GM19395 (cell line): ENCODE measurements around the gene PIAS3.

Experiments
- ATAC-seq: cut with Tn5 transposase; IDR thresholded peaks from one replicate; pipeline ENCODE4 v1.9.1; 2021; ENCODE audit warnings: mild to moderate bottlenecking, moderate library complexity; ENCODE audit not compliant: unreplicated experiment

PIAS3 gene

DNA sequence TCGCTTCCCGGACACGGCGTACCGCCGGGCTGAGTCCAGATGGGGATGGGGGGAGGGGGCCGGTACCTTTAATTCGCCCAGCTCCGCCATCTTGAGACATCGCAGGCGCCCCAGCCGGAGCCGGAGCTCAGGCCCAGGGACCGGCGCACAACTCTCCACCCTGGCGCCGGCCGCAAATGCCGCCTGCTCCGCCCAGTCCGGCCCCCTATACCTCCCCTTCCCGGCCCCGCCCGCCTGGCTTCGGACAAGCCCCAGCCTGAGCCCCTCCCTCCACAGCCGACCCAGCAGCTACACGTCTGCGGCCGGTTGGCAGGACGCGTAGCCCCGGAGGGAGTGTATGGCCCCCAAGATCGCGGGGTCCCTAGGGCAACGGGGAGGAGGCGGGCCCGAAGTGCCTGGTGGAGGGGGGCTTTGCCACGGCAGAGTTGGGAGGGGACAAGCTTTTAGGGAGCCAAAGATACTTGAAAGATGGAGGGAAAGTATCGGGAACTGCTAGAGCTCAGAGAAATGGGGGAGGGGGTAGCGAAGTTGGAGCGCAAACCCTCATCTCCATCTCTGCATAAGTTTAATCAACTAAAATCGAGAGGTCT is at the start of gene PIAS3:
PIAS3 (minus strand) TSS at position 181 of the 590 bp plus-strand sequence; CDS start at position 90, 91 bp downstream.
- ATAC-seq: peak; percentile 78

DNA sequence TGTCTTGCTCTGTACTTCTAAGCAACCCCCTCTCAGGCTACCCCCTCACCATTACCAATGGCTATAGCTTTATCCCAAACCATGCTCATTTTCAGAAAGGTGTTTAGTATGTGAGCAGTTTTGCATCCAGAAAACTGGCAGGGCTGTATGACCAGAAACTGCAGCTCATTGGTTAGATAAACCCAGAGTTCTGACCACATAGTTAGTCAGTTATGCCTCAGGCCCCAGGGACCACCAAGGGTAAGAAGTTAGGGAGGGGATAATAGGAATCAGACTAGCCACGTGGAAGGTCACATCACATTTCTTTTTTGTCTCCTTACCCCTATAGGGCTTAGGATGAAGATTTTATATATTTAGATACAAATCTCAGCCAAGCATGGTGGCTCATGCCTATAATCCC is 49.8 kb upstream of the PIAS3 start:
- ATAC-seq: no peak

DNA sequence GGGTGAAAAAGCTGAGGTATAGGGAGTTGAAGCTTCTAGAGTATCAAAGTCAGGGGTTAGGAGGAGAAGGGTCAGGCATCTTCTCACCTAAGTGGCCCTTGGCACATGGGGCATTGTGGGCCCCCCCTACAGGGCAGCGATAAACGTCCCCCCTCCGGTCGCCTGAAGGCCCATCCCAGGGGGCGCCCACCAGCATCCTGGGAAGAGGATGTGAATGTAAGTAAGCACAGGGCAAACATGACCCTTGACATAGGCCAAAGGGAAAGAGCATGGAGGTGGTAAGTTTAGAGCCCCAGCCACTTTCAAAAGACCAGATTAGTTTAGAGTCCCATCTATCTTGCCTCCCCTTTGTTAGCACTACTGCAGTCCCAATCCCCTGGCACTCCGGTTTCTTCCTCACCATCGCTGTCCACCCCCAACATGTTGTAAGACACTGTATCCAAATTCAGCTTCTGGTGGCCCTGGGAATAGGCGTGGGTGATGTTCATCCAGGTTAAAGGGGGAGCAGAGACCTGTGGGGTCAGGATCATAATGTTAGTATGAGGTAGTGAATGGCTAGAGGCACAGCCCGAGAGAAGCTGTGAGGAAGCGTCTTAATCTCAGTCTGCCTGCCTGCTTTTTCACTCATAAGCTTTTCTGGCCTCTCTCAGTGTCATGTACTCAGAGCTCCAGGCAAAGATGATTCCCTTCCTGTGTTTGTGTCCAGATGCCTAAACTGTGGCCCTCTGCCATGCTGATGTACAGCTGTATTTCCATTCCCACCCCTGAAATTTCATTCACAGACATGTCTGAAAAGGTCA is 48.3 kb upstream of the PIAS3 start:
- ATAC-seq: no peak

DNA sequence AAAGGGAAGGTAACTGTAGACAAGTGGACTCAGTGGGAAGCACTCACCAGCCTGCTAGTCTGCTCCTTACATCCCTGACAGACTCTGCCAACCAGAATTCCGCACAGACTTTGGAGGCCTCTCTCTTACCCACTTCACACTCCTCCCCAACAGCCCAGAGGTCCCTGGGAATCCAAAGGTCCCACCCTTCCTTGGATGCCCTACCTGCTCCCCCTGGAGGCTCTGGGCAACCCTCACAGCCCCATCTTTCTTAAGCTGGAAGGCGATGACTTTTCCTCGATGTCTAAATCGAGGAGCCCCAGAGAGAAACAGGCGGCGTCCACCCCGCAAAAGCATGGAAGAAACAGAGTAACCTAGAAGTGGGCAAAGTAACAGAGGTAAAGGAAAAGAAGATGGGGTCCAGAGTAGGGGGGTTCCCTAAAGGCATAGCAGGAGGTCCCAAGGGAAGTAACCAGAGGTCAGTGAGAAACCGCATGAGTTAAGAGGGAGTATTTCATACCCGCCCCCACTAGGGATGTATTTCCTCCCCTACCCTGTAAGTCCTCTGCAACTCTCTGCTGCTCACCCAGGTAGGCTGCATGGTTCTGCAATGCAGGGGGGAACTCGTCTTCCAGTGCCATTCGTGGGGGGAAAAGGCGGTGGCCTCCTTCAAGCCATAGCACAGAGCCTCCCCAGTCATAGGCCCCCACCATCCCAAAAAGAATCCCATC is 42.6 kb upstream of the PIAS3 start:
- no peak for ATAC-seq

DNA sequence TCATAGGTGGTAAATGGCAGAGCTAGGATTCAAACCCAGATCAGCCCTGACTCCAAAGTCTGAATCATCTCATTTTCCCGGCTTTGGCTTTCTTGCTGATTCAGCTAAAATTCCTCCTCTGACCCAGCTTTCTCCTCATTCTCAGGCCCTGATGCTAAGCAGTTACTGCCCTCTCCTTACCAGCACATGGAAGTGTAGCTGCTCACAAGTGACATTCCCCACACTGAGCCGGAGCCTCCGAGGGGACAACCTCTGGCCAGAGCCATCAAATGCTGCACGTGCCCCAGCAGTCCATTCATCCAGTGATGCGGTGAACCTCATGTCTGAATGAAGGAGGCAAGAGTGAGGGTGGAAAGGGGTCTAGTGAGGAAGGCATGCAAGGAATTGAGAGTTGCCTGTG is 39.9 kb upstream of the PIAS3 start:
- no peak for ATAC-seq

DNA sequence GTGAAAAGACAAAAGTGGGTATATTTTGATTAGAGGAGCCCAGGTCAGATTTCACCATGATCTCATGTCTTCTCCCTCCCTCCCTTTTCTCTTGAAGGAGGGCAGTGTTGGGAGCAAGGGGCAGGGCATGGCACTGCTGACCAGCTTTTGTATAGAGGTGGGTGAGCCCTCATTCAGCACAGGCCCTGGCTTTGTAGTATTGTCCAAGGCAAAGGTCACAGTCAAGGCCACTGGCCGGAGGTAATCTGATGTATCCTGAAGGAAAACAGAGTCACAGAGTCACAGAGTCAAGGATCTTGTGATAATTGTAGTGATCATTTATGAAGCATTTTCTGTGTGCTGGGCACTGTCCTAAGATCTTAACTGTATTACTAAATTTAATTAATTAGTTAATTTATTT is 39.1 kb upstream of the PIAS3 start:
- ATAC-seq: no peak

DNA sequence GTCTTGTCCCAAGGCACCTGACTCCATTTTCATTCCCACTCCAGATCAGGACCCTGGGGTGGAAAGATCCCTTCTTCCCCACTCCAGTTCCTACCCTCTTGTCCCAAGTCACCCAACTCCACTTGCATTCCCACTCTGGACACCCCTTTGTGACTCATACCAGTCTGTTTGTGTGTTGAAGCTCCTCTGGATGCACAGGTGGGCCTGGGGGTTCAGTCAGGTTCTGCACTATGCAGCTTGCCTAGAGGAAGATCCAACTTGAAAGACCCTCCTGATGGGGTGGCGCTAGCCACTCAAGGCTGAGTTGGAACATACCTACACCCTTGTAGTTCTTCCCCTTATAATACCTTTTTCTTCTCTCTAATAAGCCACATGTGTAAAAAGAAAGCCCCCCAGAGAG is 36.6 kb upstream of the PIAS3 start:
- no peak for ATAC-seq

DNA sequence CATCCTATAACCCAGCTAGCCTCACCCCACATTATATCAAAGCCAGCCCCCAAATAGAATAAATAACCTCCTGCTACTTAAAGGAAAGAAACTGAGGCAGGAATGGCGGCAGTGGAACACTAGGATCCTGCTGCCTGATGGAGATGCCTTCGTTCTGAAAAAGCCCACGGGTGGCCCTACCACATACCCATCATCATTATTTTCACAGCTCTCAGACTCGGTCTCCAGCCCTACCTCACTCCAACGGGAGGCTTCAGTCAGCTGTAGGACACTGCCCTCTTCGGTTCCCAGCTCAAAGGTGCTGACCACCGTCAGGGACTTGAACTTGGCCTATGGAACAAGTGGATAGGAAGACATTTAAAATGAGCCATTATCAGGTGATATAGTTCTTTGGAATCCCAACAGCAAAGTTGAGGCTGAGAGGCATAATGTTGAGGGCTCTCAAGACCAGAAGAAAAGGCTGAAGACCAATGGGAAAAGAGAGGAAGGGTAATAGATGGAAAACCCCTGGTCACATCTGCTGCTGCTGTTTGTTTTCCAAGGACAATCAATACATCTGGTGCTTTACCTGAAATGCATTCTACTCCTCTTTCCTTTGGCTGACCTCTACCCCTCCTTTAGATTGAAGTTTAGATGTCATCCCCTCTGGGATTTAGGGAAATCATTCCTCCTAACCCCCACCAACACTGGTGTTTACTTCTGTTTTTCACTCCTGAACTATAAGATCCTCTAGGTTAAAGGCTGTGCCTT is 34.6 kb upstream of the PIAS3 start:
- no peak for ATAC-seq

DNA sequence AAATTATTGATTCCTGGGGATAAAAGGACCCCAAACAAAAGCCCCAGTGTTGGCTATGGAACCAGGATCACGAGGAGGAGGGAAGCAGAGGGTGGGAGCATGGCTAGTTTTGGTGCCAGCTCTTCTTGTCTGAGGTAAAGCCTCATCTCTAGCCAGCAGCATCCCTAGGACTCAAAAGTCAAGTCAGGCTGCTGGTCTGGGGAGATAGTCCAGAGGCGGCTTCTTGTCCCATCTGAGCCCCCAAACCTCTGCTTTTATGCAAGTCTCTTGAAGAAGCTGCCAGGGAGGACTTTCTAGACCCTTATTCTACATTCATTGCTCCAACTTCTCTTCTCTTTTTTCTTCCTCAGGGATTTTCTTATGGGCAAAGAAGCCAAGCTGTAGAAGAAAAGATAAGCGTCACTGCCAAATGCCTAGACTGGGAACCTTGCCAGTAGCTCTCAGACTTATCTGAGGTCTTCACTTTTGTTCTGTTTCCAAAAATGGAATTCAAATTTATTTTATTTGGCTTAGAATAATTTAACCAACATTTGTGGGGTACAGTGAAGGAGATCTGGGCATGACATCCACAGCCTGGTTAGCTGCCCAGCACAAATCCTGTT is 33.7 kb upstream of the PIAS3 start:
- no peak for ATAC-seq

DNA sequence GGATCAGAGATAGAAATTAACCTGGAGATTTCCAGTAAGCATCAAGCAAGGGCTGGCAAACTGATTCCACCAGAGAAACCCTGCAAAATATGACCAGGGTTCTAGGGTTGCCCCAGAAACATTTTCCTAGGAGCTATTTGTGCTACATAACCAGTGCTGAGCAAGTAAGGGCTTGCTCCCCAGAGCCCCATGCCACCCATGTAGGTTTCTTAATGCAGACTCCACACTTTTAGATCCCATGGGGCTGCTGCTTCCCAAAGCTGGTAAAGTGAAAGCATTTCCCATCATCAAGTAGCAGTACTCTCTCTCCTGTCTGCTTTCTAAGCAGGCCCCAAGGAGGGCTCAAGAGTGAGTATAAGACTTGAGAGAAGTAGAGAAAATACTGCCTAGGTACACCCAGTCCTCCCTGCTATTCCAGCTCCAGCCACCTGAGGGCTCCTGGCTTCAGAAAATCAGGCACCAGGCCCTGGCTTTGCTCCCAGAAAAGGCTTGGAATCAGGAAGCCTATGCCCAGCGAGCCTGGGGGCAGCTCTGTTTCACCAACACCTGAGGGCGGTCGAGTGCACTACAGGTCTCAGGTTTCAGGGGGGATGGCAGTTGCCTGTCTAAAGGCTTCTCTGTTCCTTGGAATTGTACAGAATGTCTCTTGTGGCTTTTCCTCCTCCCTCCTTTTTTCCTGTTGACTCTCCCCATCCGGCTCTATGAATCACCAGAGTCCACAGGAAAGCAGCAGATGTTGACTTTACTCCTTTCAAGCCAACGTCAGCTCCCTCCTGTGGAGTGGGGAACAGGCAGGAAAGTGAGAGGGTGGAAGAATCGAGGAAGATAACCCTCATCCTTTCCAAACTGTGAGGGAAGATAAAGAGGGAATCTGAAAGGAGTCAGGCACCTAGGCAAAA is 33.0 kb upstream of the PIAS3 start:
- peak; percentile 49 for ATAC-seq

DNA sequence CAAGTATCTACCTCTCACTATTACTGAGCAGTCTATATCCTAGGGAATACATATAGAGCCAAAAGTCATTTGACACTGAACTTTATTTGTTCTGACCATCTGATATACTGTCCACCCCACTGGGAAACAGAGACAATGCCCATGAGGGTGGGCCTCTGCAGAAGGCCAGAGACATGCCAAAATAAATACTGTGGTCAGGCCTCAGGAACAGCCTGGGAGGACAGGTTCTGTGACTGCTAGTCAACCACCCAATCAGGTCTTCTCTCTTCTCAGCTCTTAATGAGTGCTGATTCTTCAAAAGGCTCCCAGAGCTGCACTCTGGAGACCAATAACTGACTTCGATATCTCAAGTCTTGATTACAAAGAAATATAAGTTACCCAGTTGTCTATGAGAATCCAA is 32.3 kb upstream of the PIAS3 start:
- no peak for ATAC-seq

DNA sequence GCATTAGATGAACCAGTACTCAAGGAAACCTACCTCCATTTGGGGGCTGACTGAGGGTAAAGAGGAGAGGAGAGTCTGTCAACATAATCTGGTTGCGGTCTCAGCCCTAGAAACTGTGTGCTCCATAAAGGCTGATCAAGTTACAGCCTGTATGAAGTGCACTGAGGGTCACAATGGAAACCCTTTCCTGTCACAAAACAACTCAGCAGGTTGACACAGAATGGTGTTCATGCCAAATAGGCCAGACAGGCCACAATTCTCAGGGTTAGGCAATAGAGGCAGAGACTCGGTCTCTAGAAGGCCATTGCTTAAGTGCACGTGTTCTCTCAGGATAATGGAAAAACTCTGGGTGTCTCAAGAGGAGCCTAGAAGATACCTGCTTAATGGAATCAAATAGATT is 30.8 kb upstream of the PIAS3 start:
- no peak for ATAC-seq

DNA sequence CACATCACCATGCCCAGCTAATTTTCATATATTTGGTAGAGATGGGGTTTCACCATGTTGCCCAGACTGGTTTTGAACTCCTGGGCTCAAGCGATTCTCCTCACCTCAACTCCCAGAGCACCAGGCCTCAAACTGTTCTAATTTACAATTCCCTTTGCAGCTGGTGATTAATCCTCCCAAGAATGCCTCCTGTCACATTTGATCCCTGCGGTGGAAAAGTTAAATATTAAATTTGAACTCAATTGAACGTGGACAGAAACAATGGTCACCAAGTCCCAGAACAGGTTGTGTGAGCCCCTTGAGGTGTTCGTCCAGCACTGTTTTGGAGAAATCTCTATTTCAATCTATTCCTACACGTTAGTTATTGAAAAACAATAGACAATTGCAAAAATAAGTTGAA is 28.8 kb upstream of the PIAS3 start:
- no peak for ATAC-seq

DNA sequence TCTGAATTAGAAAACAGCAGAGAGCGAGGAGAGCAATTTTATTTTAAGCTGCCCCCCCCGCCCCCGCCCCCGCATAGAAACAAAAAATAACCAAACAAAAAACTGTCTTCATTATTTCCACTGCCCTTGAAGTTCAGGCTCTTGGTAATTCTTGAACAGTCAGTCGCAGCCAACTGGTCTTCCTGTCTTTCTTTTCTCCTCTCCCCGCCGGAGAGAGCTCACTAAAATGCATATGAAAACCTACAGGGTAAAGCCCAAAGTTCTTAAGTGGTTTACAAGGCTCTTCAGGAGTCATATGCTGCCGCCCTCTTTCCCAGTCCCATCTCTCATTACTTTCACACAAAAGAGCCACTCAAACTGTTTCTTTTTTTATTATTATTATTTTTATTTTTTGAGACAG is 27.9 kb upstream of the PIAS3 start:
- ATAC-seq: no peak

DNA sequence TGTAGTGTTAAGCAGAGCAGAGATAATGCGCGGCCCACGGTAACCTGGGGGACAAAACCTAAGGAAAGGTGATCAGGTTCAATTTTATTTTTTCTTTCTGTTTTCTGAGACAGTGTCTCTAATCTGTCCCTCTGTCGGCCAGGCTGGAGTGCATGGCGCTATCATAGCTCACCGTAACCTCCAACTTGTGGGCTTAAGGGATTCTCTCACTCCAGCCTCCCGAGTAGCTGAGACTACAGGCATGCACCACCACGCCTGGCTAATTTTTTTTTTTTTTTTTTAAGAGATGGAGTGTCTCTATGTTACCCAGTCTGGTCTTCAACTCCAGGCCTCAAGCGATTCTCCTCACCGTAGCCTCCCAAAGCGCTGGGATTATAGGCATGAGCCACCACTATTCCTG is 27.5 kb upstream of the PIAS3 start:
- peak; percentile 6 for ATAC-seq

DNA sequence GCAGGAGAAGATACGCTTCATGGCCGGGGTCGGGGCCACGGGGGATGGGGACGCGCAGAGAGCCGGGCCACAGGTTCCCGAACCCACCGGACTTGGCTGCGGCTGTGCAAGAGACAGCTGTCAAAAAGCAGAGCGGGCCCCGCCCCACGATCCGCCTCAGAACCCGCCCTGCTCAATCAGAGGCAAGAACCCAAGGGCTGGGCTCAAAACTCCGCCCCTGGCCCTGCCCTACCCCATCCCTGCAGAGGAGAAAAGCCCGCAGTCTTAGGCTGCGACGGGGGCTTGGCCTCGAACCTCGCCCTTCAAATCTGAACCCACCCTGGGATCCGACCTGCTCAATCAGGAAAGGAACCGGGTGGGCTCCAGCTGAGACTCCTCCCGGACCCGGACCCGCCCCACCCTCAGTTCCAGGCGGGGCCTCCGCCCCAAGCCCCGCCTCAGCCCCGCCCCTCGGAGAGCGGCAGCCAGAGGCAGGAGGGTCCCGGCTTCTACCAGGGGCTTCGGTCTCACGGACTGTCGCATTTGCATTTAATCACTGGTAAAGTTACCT is 26.9 kb upstream of the PIAS3 start, which contains the start of gene ANKRD35:
ANKRD35 (minus strand) TSS at position 129 of the 550 bp plus-strand sequence; CDS start at position 21, 108 bp downstream.
- ATAC-seq: peak; percentile 99

DNA sequence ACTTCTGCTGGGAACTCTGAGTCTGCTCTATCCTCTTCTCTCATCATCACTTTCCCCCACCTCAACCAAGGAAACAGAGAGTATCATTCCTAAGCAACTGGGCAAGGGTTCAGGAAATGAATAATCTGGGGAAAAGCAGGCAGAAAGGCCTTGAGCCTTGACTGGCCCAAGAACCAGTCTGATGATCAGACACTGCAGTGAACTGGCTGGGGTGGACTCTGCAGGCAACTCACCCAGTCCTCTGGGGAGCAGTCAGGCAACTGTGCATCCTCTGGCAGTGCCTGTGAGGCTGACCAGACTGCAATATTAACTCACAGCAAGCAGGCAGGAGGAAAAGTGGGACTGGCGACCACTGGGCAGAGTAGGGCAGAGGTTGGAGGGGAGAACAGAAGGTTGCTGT is 25.8 kb upstream of the PIAS3 start:
- ATAC-seq: no peak

DNA sequence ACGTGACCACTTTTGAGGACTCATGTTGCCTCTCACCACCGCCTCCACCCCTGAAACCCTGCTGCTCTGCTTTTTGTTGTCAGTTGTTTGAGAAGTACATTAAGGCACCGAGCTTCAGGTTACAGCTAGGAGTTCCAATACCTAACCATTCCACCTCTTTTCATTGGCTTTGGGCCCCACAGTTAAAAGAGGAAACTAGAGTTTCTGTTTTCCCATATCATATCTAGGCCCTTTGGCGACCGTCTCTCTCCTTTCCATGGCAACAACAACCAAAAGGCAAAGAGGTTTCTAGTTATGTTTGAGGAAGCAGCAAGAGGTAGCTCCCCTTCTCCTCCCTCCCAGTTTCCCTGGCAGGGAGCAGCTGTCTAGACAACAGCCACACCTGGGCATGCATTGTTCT is 20.9 kb upstream of the PIAS3 start:
- ATAC-seq: no peak

DNA sequence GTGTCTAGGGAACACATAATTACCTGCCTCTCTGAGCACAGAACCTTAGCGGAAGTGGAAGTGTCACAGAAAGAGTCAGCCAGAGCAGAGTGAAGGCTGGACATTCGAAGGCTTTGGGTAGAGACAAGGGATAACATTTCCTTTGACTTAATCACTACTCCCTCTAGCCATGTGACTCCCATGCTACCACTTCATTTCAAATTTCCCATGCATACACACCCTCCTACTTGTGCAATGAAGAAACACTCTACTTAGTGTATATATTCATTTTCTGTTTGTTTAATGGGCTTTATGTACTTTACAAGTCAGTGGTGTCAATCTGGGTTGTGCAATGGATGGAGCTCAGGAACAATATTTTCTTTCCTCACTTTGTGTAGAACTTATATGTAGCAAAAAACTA is 19.8 kb upstream of the PIAS3 start:
- ATAC-seq: no peak
